Raji (cell line): Measurements from ENCODE around the gene CEP70.

Experiments
- POLR2A ChIP-seq: IDR thresholded peaks from 2 replicates; pipeline ENCODE4 v1.6.1; 2011; ENCODE audit warnings: low read depth, low read length, control low read depth; ENCODE audit not compliant: insufficient read depth

Gene CEP70

GRCh38 chr3:138459619-138460535 lies 134.2 kb downstream of the CEP70 start:
- TF ChIP-seq POLR2A = no peak

GRCh38 chr3:138458774-138459499 lies 135.1 kb downstream of the CEP70 start:
- TF ChIP-seq POLR2A = no peak

- no peak for TF ChIP-seq POLR2A
Measured at GRCh38 chr3:138457863-138458735, 136.0 kb downstream of the CEP70 start.

GRCh38 chr3:138456961-138457862 lies 136.8 kb downstream of the CEP70 start:
- no peak for TF ChIP-seq POLR2A

GRCh38 chr3:138455801-138456716 lies 138.0 kb downstream of the CEP70 start:
- TF ChIP-seq POLR2A = no peak

- TF ChIP-seq POLR2A = no peak
Measured at GRCh38 chr3:138452436-138452835, 141.6 kb downstream of the CEP70 start.

GRCh38 chr3:138451595-138452162 lies 142.4 kb downstream of the CEP70 start:
- TF ChIP-seq POLR2A = no peak

- TF ChIP-seq POLR2A = no peak
Measured at GRCh38 chr3:138450704-138451424, 143.2 kb downstream of the CEP70 start.

GRCh38 chr3:138450181-138450580 lies 143.9 kb downstream of the CEP70 start:
- TF ChIP-seq POLR2A = no peak

GRCh38 chr3:138449490-138449889 lies 144.6 kb downstream of the CEP70 start:
- no peak for TF ChIP-seq POLR2A

- TF ChIP-seq POLR2A = no peak
Measured at GRCh38 chr3:138448631-138449030, 145.4 kb downstream of the CEP70 start.

- TF ChIP-seq POLR2A = no peak
Measured at GRCh38 chr3:138445654-138446053, 148.4 kb downstream of the CEP70 start.

- TF ChIP-seq POLR2A = no peak
Measured at GRCh38 chr3:138445236-138445635, 148.8 kb downstream of the CEP70 start.
